ENCODE data around the gene OR2Z1.
"Not testable (repeated sequence)": the region's sequence is repeated elsewhere in the genome, so short reads cannot be mapped to it uniquely, and the experiment has no call there.

The OR2Z1 gene

DNA sequence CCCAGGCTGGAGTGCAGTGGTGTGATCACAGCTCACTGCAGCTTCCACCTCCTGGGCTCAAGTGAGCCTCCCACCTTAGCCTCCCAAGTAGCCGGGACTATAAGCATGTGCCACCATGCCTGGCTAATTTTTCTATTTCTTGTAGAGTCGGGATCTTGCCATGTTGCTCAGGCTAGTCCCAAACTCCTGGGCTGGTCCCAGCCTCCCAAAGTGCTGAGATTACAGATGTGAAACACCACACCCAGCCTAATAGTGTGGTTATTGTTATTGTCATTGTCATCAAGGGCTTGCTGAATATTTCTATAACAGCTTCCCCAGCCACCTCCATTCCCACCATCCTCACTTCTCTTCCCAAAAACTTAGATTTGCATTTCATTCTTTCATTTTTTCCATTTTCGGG is 2.8 kb downstream of the OR2Z1 start:
- Histone ChIP-seq H3K4me1 (no peaks in the 10 kb centered on the region), H3K9ac (no peak overlapping the region), H3K27me3 (no peaks in the 10 kb centered on the region), H3K4me3 (no peak overlapping the region), H3K36me3 (no peaks in the 10 kb centered on the region), H3K4me2 (no peak overlapping the region), H3K9me3 (replicated peaks in 1 of 11) (no peaks in the 10 kb centered on the region), H3K27ac (no peak overlapping the region), H4K20me1 (no peaks in the 10 kb centered on the region)
- TF ChIP-seq Cebpa-rat (IDR thresholded peaks at IDR 0.05) = no peak

DNA sequence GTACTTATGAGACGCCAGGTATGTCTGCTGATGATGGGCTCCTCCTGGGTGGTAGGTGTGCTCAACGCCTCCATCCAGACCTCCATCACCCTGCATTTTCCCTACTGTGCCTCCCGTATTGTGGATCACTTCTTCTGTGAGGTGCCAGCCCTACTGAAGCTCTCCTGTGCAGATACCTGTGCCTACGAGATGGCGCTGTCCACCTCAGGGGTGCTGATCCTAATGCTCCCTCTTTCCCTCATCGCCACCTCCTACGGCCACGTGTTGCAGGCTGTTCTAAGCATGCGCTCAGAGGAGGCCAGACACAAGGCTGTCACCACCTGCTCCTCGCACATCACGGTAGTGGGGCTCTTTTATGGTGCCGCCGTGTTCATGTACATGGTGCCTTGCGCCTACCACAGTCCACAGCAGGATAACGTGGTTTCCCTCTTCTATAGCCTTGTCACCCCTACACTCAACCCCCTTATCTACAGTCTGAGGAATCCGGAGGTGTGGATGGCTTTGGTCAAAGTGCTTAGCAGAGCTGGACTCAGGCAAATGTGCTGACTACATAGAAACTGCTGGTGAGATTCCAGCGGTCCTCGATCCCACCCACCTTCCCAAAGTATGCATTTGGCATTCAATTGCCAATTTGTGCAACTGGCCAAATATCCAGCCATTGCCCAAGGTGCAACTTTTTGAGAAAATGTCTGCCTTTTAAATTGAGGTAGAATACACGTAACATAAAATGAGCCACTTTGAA is 10.2 kb downstream of the OR2Z1 start:
- no peak for TF ChIP-seq Cebpa-rat (IDR thresholded peaks at IDR 0.05)

DNA sequence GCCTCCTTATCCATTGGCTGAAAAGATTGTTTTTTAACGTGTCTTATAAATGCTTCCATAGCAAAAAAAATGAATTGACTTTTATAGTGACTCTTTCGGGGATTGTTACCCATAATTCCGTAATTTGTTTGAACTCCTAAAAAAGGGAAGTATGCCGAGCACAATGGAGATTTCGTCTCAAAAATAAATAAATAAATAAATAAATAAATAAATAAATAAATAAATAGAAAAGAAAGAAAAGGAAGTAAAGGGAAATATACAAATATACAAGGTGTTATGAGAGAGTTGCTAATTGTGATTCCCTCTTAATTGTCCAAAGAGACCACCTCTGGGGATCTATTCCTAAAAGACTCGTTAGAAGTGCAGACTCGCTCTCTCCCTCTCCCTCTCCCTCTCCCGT is 16.9 kb downstream of the OR2Z1 start:
- H3K4me3 ChIP-seq = no peak overlapping the region
- H3K27ac ChIP-seq = no peak overlapping the region
- H3K27me3 ChIP-seq = no peaks in the 10 kb centered on the region
- no peak for TF ChIP-seq Cebpa-rat (IDR thresholded peaks at IDR 0.05)
- H3K9me3 ChIP-seq (replicated peaks in 1 of 11) = peaks cover 0 to 7% (median 5%) of the 10 kb centered on the region in 11 experiments; a peak in 9 of 22 replicates
- H3K9ac ChIP-seq = no peak overlapping the region
- no peaks in the 10 kb centered on the region for H3K36me3 ChIP-seq
- H3K4me1 ChIP-seq = no peaks in the 10 kb centered on the region
- H4K20me1 ChIP-seq = no peaks in the 10 kb centered on the region
- H3K4me2 ChIP-seq = no peak overlapping the region

More for the DNA sequence above, 10.2 kb downstream of the OR2Z1 start:
- Histone ChIP-seq H3K27ac (no peak overlapping the region), H3K4me2 (no peak overlapping the region), H3K27me3 (no peaks in the 10 kb centered on the region), H4K20me1 (no peaks in the 10 kb centered on the region), H3K9me3 (replicated peaks in 1 of 11) (peaks cover 0 to 6% (median 0%) of the 10 kb centered on the region in 11 experiments; a peak in 1 of 22 replicates), H3K9ac (no peak overlapping the region), H3K4me3 (no peak overlapping the region), H3K36me3 (no peaks in the 10 kb centered on the region), H3K4me1 (no peaks in the 10 kb centered on the region)

DNA sequence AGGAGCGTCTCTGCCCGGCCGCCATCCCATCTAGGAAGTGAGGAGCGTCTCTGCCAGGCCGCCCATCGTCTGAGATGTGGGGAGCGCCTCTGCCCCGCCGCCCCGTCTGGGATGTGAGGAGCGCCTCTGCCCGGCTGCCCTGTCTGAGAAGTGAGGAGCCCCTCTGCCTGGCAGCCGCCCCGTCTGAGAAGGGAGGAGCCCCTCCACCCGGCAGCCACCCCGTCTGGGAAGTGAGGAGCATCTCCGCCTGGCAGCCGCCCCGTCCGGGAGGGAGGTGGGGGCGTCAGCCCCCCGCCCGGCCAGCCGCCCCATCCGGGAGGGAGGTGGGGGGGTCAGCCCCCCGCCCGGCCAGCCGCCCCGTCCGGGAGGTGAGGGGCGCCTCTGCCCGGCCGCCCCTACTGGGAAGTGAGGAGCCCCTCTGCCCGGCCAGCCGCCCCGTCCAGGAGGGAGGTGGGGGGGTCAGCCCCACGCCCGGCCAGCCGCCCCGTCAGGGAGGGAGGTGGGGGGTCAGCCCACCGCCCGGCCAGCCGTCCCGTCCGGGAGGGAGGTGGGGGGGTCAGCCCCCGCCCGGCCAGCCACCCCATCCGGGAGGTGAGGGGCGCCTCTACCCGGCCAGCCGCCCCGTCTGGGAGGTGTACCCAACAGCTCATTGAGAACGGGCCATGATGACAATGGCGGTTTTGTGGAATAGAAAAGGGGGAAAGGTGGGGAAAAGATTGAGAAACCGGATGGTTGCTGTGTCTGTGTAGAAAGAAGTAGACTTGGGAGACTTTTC is 18.0 kb downstream of the OR2Z1 start:
- H3K4me3 ChIP-seq; H3K4me2 ChIP-seq; H4K20me1 ChIP-seq; H3K9me3 ChIP-seq (replicated peaks in 1 of 11); H3K27ac ChIP-seq; H3K27me3 ChIP-seq; H3K9ac ChIP-seq; H3K4me1 ChIP-seq; H3K36me3 ChIP-seq: not testable (repeated sequence)

GRCh38 chr19:8767257-8767656 is 45.8 kb downstream of the OR2Z1 start:
- H4K20me1 ChIP-seq; H3K36me3 ChIP-seq; H3K4me3 ChIP-seq; H3K4me1 ChIP-seq; H3K9me3 ChIP-seq (replicated peaks in 1 of 11); H3K27ac ChIP-seq; H3K27me3 ChIP-seq; H3K4me2 ChIP-seq; H3K9ac ChIP-seq: not testable (repeated sequence)

GRCh38 chr19:8769265-8769664 is 47.8 kb downstream of the OR2Z1 start:
- not testable (repeated sequence) for H4K20me1 ChIP-seq; H3K9me3 ChIP-seq (replicated peaks in 1 of 11); H3K4me3 ChIP-seq; H3K36me3 ChIP-seq; H3K27me3 ChIP-seq; H3K27ac ChIP-seq; H3K4me2 ChIP-seq; H3K9ac ChIP-seq; H3K4me1 ChIP-seq

GRCh38 chr19:8773587-8773986 is 52.2 kb downstream of the OR2Z1 start:
- H3K4me3 ChIP-seq; H3K4me2 ChIP-seq; H3K9me3 ChIP-seq (replicated peaks in 1 of 11); H3K9ac ChIP-seq; H3K27me3 ChIP-seq; H3K27ac ChIP-seq; H3K36me3 ChIP-seq; H4K20me1 ChIP-seq; H3K4me1 ChIP-seq: not testable (repeated sequence)
